K562 (cell line): Measurements from ENCODE around the gene INPP4B. TPM values are rescaled to one million over a fixed set of nuclear protein-coding genes. Genes with fewer than 3 reads are reported as not detected.

Experiments
- ATAC-seq: fragments of 200-7000 bp; cut with Tn5 transposase; 3 replicates; pipeline ENCODE4 v1.9.1; 2020; ENCODE audit warnings: moderate library complexity
- BruUV-seq: library from RNA; stranded (reverse); fragments of 400-500 nt; replicated peaks from 2 replicates; lab custom pipeline; 2021; lab: Mats Ljungman, UMichigan
- CTCF ChIA-PET: fragments of 300-600 bp; formaldehyde crosslinking; extraction: SDS; loops from one replicate; lab custom pipeline; 2021; ENCODE audit warnings: low intra/inter-chr PET ratio; lab: Yijun Ruan, JAX
- POLR2A ChIA-PET: fragments of 300-600, 350-650 bp; sonication (Branson Sonifier 250); formaldehyde crosslinking; extraction: SDS; loops from one replicate; lab custom pipeline; 2021; ENCODE audit warnings: antibody characterized with exemption, inconsistent platforms; lab: Yijun Ruan, JAX
- DNase-seq, 4 experiments: peaks; one replicate each; pipeline versions ENCODE4 v3.0.0 to v3.0.0-alpha.2; 2011 to 2018; ENCODE audit warnings: low spot score in 3 of 4, mixed read lengths in 3 of 4; ENCODE audit errors: extremely low read depth in 1 of 4
- FAIRE-seq: peaks from 2 replicates; lab custom pipeline; 2011; peaks lifted over from hg19 to GRCh38; lab: Jason Lieb, UNC
- H2AFZ ChIP-seq: 2 replicates; pipeline ENCODE4 v1.6.0; 2011; ENCODE audit warnings: low read depth, low read length, control low read depth, inconsistent platforms
- H3K27ac ChIP-seq: fragments of 200-600 bp; 3 replicates; pipeline ENCODE4 v1.8.0; 2011; ENCODE audit warnings: low read depth, mild to moderate bottlenecking, control low read depth, inconsistent platforms, low read length, moderate library complexity, mixed read lengths; ENCODE audit errors: extremely low read depth
- H3K27me3 ChIP-seq, 2 experiments: fragments of 300-600 bp in 1 of 2; 2 replicates in 1 of 2; 3 replicates in 1 of 2; pipeline versions ENCODE4 v1.6.0 to v1.8.0; 2011; ENCODE audit warnings: inconsistent platforms in 2 of 2, low read length in 2 of 2, mild to moderate bottlenecking in 1 of 2, mixed read lengths in 1 of 2, moderate library complexity in 1 of 2; ENCODE audit not compliant: control insufficient read depth in 2 of 2, insufficient read depth in 2 of 2
- H3K36me3 ChIP-seq: fragments of 300-600 bp; 3 replicates; pipeline ENCODE4 v1.8.0; 2011; ENCODE audit warnings: mild to moderate bottlenecking, low read length, inconsistent platforms; ENCODE audit not compliant: control insufficient read depth, insufficient read depth
- H3K4me1 ChIP-seq, 2 experiments: fragments of 200-600 bp in 1 of 2; replicated peaks in 1 of 2; 2 replicates in 1 of 2; 3 replicates in 1 of 2; pipeline versions ENCODE4 v1.5.1 to v1.8.0; 2011; ENCODE audit warnings: inconsistent platforms in 2 of 2, low read length in 2 of 2, mild to moderate bottlenecking in 1 of 2, mixed read lengths in 1 of 2, moderate library complexity in 1 of 2; ENCODE audit not compliant: control insufficient read depth in 2 of 2, insufficient read depth in 2 of 2
- H3K4me2 ChIP-seq: 2 replicates; pipeline ENCODE4 v1.6.1; 2011; ENCODE audit warnings: low read length, control low read depth, inconsistent platforms, mixed read lengths; ENCODE audit not compliant: insufficient read depth
- H3K4me3 ChIP-seq: fragments of 200-600 bp; sonication (generic), shearing (Covaris generic); 2 replicates; pipeline ENCODE4 v1.5.1; 2016; ENCODE audit warnings: control low read depth, inconsistent platforms
- H3K79me2 ChIP-seq: fragments of 200-600 bp; 3 replicates; pipeline ENCODE4 v1.8.0; 2011; ENCODE audit warnings: low read length, inconsistent platforms; ENCODE audit not compliant: control insufficient read depth, insufficient read depth
- H3K9ac ChIP-seq, 2 experiments: 2 replicates each; pipeline versions ENCODE4 v1.6.0 to v1.6.1; 2011; ENCODE audit warnings: low read depth in 2 of 2, low read length in 2 of 2, control low read depth in 1 of 2, inconsistent platforms in 1 of 2, mild to moderate bottlenecking in 1 of 2, mixed read lengths in 1 of 2; ENCODE audit not compliant: insufficient read depth in 1 of 2
- H3K9me1 ChIP-seq: one replicate; pipeline ENCODE4 v1.6.0; 2011; ENCODE audit warnings: inconsistent platforms, mild to moderate bottlenecking, low read length, moderate library complexity; ENCODE audit not compliant: control insufficient read depth, insufficient read depth
- H3K9me3 ChIP-seq: replicated peaks from 2 replicates; pipeline ENCODE4 v1.5.1; 2011; ENCODE audit warnings: low read depth, low read length, inconsistent platforms; ENCODE audit not compliant: control insufficient read depth, insufficient read depth
- H4K20me1 ChIP-seq: replicated peaks from 2 replicates; pipeline ENCODE4 v1.6.1; 2011; ENCODE audit warnings: low read length, inconsistent platforms, mixed read lengths; ENCODE audit not compliant: control insufficient read depth, insufficient read depth
- ATF4 ChIP-seq: fragments of 450-650 bp; formaldehyde crosslinking; IDR thresholded peaks from 2 replicates; pipeline ENCODE4 v1.4.0; 2022; ENCODE audit warnings: mild to moderate bottlenecking, moderate library complexity
- DDX20 ChIP-seq: fragments of 450-650 bp; IDR thresholded peaks from 2 replicates; pipeline ENCODE4 v1.6.1; 2016; ENCODE audit warnings: missing genetic modification characterization, low read depth, mild to moderate bottlenecking, missing compliant biosample characterization, moderate library complexity
- ELF1 ChIP-seq: fragments of 200-800 bp; sonication (Bioruptor generic); IDR thresholded peaks from 2 replicates; pipeline ENCODE4 v1.6.1; 2016; ENCODE audit warnings: missing genetic modification characterization, missing compliant biosample characterization
- OTX1 ChIP-seq: fragments of 450-650 bp; formaldehyde crosslinking; IDR thresholded peaks from 2 replicates; pipeline ENCODE4 v1.4.0; 2022; ENCODE audit warnings: mild to moderate bottlenecking
- PHF20 ChIP-seq: fragments of 450-650 bp; IDR thresholded peaks from 2 replicates; pipeline ENCODE4 v1.6.1; 2018; ENCODE audit not compliant: partially characterized antibody
- POLR2A ChIP-seq: fragments of 450-650 bp; conservative IDR thresholded peaks from 2 replicates; pipeline ENCODE4 v1.6.1; 2016
- RBFOX2 ChIP-seq: fragments of 200-400 bp; formaldehyde crosslinking; IDR thresholded peaks from 2 replicates; pipeline ENCODE4 v1.6.1; 2017; ENCODE audit warnings: low read depth, mild to moderate bottlenecking, low read length, moderate library complexity
- SETDB1 ChIP-seq: IDR thresholded peaks from one replicate; pipeline ENCODE4 v1.6.1; 2012; ENCODE audit warnings: low read length, control low read depth, inconsistent platforms
- TAF1 ChIP-seq: IDR thresholded peaks from 2 replicates; pipeline ENCODE4 v1.6.1; 2011; ENCODE audit warnings: mild to moderate bottlenecking, low read length, moderate library complexity; ENCODE audit not compliant: insufficient read depth, control insufficient read depth, severe bottlenecking; ENCODE audit errors: extremely low read depth
- ZBTB2 ChIP-seq: fragments of 450-650 bp; IDR thresholded peaks from 2 replicates; pipeline ENCODE4 v1.6.1; 2016; ENCODE audit warnings: antibody characterized with exemption
- ZBTB40 ChIP-seq, 2 experiments: fragments of 450-650 bp in 1 of 2; sonication (generic) in 1 of 2; formaldehyde crosslinking in 1 of 2; IDR thresholded peaks; 2 replicates each; pipeline versions ENCODE4 v1.7.1 to v1.9.0; 2016 to 2022; ENCODE audit warnings: inconsistent platforms in 1 of 2, mild to moderate bottlenecking in 1 of 2, missing genetic modification reagents in 1 of 2
- ZNF165 ChIP-seq: fragments of 250-450 bp; sonication (Bioruptor Pico); IDR thresholded peaks from 2 replicates; pipeline ENCODE4 v1.4.0; 2020; ENCODE audit warnings: borderline replicate concordance
- ZNF586 ChIP-seq: fragments of 450-650 bp; formaldehyde crosslinking; conservative IDR thresholded peaks from 2 replicates; pipeline ENCODE4 v1.4.0; 2020; ENCODE audit warnings: mild to moderate bottlenecking, moderate library complexity
- WGBS: fragments of 100-300 bp; shearing (Covaris generic); methylation state at CpG from one replicate; pipeline ENCODE4 v1.1.6; 2016; ENCODE audit warnings: low coverage, mixed read lengths; ENCODE audit not compliant: insufficient coverage; ENCODE audit errors: missing lambda C conversion rate; 5-methylcytosine and 5-hydroxymethylcytosine counted together
- in situ Hi-C: fragments of 300-500 bp; cut with MboI; formaldehyde crosslinking; loops from 4 replicates; pipeline ENCODE4 v1.15.0; 2018; ENCODE audit warnings: inconsistent platforms, mixed read lengths
- intact Hi-C: fragments of 100-400 bp; cut with micrococcal nuclease; formaldehyde crosslinking; loops from 2 replicates; pipeline ENCODE4 v1.14.2; 2022
- polyA plus RNA-seq, 8 experiments: library from polyadenylated mRNA; depleted of rRNA in 4 of 8; stranded (reverse) in 5 of 8; unstranded in 3 of 8; fragments of >200 nt; fragmentation: Nextera tagmentation in 2 of 8; fragmentation: Illumina TruSeq in 1 of 8; extraction: Ambion mirVana in 2 of 8; extraction: Trizol in 1 of 8; gene quantifications; 2 replicates each; pipeline versions ENCODE4 v1.2.1 to v1.2.3, GENCODE V29; 2011 to 2014; ENCODE audit warnings: inconsistent platforms in 1 of 8, missing spikeins in 1 of 8
- total RNA-seq, 7 experiments: library from RNA; depleted of rRNA in 6 of 7; stranded (reverse); fragments of >200 nt in 6 of 7; fragmentation: Illumina TruSeq in 2 of 7; extraction: Trizol in 2 of 7; gene quantifications; 2 replicates each; pipeline versions ENCODE4 v1.2.1 to v1.2.3, GENCODE V29; 2011 to 2021; ENCODE audit warnings: low replicate concordance in 1 of 7

INPP4B gene
- total and polyA plus RNA-seq, 9 of the 15 experiments (the other 6 are each of a cell fraction or from before 2014, with no cell fraction given), result 0.04 to 0.11 TPM; not detected in 7

- Histone ChIP-seq H3K36me3 (no peaks in the 10 kb centered on the region), H3K9me1 (no peaks in the 10 kb centered on the region), H3K4me3 (no peak overlapping the region), H3K4me1 (no peaks in the 10 kb centered on the region), H3K9ac (no peak overlapping the region), H3K4me2 (no peak overlapping the region), H2AFZ (no peak overlapping the region), H3K27ac (no peak overlapping the region), H4K20me1 (no peaks in the 10 kb centered on the region), H3K79me2 (no peaks in the 10 kb centered on the region), H3K9me3 (no peaks in the 10 kb centered on the region), H3K27me3 (no peaks in the 10 kb centered on the region)
- in situ Hi-C loops, result no loop called here
- ATAC-seq, result no peak
- WGBS, result 0% methylated on average over 2 of the region's 2 CpGs
- no TSS peak for BruUV-seq
- POLR2A ChIA-PET, result no interaction called here
- intact Hi-C loops, result no loop called here
- FAIRE-seq, result no peak
- CTCF ChIA-PET, result no interaction called here
- DNase-seq, result no peak
- TF ChIP-seq RBFOX2 (no peak), TAF1 (no peak), DDX20 (no peak), ZBTB2 (no peak), OTX1 (CRISPR knock-in tag) (no peak), ELF1 (tag) (no peak), SETDB1 (no peak), ATF4 (CRISPR knock-in tag) (no peak), PHF20 (no peak), ZBTB40 (IDR thresholded peaks at IDR 0.05) (no peak), ZBTB40 (CRISPR knock-in tag; IDR thresholded peaks at IDR 0.05) (no peak), POLR2A (no peak), ZNF586 (CRISPR knock-in tag) (no peak), ZNF165 (CRISPR knock-in tag) (no peak)
Measured at GRCh38 chr4:142875117-142875516, 29.0 kb upstream of the INPP4B start.
